ENCODE data around the gene PCBD1. TPM values are rescaled to one million over a fixed set of nuclear protein-coding genes. Genes with fewer than 3 reads are reported as not detected.

Gene PCBD1
- total RNA-seq, 1 donor from 2014 or later = 162 TPM

DNA sequence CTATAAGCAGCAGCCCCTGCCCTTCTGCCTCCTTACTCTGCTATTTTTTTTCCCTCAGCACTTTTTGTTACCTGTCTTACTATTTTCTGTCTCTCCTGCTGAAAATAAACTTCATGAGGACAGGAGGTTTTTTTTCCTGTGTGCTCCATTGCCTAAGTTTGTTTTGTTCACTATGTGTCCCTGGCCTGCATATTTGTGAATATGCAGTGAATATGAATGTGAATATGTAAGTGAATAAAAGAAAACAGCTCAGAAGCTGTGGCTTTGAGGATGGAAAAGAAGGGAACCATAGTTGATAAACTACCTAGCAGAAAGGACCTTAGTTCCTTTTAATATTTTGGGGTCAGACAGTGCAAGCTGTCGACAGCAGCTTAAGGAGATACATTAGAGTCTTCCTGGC, 34.9 kb downstream of the PCBD1 start:
- Mint-ChIP-seq H3K4me3 (ENCODE audit: low read depth) (no peak overlapping the region), H3K9me3 (ENCODE audit: low read depth) (no peaks in the 10 kb centered on the region), H3K4me1 (ENCODE audit: low read depth) (peaks cover 24% of the 10 kb centered on the region), H3K27me3 (no peaks in the 10 kb centered on the region), H3K36me3 (ENCODE audit: insufficient read depth) (peaks cover 28% of the 10 kb centered on the region), H3K27ac (no peak overlapping the region)
- TF ChIP-seq, protein P1, sequence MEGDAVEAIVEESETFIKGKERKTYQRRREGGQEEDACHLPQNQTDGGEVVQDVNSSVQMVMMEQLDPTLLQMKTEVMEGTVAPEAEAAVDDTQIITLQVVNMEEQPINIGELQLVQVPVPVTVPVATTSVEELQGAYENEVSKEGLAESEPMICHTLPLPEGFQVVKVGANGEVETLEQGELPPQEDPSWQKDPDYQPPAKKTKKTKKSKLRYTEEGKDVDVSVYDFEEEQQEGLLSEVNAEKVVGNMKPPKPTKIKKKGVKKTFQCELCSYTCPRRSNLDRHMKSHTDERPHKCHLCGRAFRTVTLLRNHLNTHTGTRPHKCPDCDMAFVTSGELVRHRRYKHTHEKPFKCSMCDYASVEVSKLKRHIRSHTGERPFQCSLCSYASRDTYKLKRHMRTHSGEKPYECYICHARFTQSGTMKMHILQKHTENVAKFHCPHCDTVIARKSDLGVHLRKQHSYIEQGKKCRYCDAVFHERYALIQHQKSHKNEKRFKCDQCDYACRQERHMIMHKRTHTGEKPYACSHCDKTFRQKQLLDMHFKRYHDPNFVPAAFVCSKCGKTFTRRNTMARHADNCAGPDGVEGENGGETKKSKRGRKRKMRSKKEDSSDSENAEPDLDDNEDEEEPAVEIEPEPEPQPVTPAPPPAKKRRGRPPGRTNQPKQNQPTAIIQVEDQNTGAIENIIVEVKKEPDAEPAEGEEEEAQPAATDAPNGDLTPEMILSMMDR (IDR thresholded peaks at IDR 0.05; ENCODE audit: unreplicated experiment) = no peak
- no peak for DNase-seq (ENCODE audit: low spot score, unreplicated experiment)

DNA sequence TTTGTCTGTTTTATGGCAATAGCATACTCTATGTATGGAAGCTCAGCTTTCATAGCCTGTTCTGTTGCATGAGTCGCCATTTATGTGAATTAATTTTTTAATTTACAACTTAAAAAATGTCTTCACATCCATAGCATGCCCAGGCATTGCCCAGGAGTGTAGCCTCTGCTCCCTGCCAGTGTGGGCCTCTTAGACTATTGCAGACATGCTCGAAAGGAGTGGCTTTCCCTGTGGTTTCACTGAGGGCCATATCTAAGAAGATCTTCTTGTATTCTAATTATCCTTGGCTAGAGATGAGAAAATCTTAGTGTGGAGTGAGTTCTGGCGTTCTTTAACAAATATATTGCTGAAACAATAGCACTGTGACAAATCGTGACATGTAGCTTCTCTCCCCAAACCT, 35.3 kb downstream of the PCBD1 start:
- H3K27me3 Mint-ChIP-seq = no peaks in the 10 kb centered on the region
- no peak for DNase-seq (ENCODE audit: low spot score, unreplicated experiment)
- no peak overlapping the region for H3K27ac Mint-ChIP-seq
- peaks cover 25% of the 10 kb centered on the region for H3K36me3 Mint-ChIP-seq (ENCODE audit: insufficient read depth)
- H3K4me3 Mint-ChIP-seq (ENCODE audit: low read depth) = no peak overlapping the region
- peaks cover 24% of the 10 kb centered on the region for H3K4me1 Mint-ChIP-seq (ENCODE audit: low read depth)
- TF ChIP-seq, protein P1 (IDR thresholded peaks at IDR 0.05; ENCODE audit: unreplicated experiment) = no peak
- no peaks in the 10 kb centered on the region for H3K9me3 Mint-ChIP-seq (ENCODE audit: low read depth)

DNA sequence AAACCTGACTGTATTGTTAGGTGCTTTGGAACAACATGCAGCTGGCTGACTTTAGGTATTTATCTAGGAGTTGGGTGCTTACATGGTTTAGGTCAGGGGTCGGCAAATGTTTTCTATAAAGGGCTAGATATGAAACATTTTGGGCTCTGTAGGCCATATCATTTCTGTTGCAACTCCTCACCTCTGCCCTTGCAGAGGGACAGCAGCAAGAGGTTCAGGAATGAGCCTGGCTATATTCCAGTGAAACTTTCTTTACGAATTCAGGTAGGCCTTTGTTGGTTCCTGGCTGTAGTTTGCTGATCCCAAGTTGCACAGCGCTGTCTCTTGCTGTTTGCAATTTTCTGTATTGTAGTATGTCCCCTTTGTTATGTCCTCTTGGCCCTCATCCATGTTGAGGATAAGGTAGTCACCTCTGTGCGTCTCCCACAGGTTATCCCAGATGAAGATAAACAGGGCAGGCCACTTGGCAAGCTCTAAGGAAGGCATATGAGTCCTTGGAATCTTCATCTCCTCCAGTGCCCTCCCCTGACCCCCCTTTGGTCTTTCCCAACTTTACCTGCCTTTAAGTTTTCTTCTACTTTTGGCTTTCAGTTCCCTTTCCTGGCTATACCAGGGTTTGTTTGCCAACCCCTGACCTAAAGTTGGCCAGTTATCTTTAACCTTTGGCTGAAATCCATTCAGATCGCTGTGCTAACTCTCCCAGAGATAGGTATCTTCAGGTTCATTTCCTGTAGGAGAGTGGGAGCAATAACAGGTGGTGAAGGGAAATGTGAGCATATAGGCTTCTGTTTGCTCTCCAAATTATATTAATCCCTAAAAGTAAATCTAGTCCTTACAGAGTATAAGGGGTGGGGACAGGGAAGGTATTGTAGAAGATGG, 36.5 kb downstream of the PCBD1 start:
- H3K27me3 Mint-ChIP-seq = no peaks in the 10 kb centered on the region
- H3K9me3 Mint-ChIP-seq (ENCODE audit: low read depth) = no peaks in the 10 kb centered on the region
- DNase-seq (ENCODE audit: low spot score, unreplicated experiment) = no peak
- H3K4me3 Mint-ChIP-seq (ENCODE audit: low read depth) = no peak overlapping the region
- TF ChIP-seq, protein P1 (IDR thresholded peaks at IDR 0.05; ENCODE audit: unreplicated experiment) = no peak
- H3K36me3 Mint-ChIP-seq (ENCODE audit: insufficient read depth) = peaks cover 22% of the 10 kb centered on the region
- H3K4me1 Mint-ChIP-seq (ENCODE audit: low read depth) = peaks cover 26% of the 10 kb centered on the region
- peak overlapping the region; percentile 40 for H3K27ac Mint-ChIP-seq

DNA sequence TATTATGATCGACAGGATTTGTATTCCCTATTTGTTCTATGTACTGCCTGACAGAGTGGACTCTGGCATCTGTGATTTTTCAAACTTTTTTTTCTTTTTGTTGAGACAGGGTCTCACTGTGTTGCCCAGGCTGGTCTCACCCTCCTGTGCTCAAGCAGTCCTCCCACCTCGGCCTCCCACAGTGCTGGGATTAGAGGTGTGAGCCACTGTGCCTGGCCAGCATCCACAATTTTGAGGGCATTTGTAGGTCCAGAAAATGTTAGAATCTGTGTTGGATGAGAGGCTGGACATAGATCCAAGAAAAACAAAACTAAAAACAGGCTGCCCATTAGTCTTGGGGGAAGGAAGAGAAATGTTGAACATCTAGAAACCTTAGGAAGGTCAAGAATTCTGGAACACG, 38.3 kb downstream of the PCBD1 start:
- no peaks in the 10 kb centered on the region for H3K27me3 Mint-ChIP-seq
- H3K4me3 Mint-ChIP-seq (ENCODE audit: low read depth) = no peak overlapping the region
- peaks cover 21% of the 10 kb centered on the region for H3K36me3 Mint-ChIP-seq (ENCODE audit: insufficient read depth)
- no peak for DNase-seq (ENCODE audit: low spot score, unreplicated experiment)
- H3K4me1 Mint-ChIP-seq (ENCODE audit: low read depth) = peaks cover 38% of the 10 kb centered on the region
- TF ChIP-seq, protein P1 (IDR thresholded peaks at IDR 0.05; ENCODE audit: unreplicated experiment) = no peak
- no peaks in the 10 kb centered on the region for H3K9me3 Mint-ChIP-seq (ENCODE audit: low read depth)
- no peak overlapping the region for H3K27ac Mint-ChIP-seq

DNA sequence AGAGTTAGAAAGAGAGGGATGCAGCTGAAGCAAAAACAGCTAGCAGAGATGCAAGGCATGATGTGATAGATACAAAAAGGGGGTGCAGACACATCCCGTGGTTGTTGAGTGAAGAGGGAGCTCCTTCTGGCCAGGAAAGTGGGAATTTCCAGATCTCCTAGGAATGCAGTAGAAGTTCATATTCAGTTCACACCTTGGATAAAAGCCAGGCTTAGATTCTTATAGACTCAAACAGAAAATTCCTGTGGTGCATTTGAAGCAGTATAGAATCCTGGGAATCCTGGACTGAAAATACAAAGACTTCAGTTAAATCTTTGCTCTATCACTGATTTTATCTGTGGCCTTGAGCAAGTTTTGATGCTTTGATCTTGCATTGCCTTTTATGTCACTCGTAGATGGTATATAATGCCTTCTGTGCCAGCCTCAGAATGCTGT, 38.8 kb downstream of the PCBD1 start:
- peaks cover 24% of the 10 kb centered on the region for H3K36me3 Mint-ChIP-seq (ENCODE audit: insufficient read depth)
- TF ChIP-seq, protein P1 (IDR thresholded peaks at IDR 0.05; ENCODE audit: unreplicated experiment) = no peak
- peak overlapping the region; percentile 17 for H3K27ac Mint-ChIP-seq
- no peak overlapping the region for H3K4me3 Mint-ChIP-seq (ENCODE audit: low read depth)
- no peak for DNase-seq (ENCODE audit: low spot score, unreplicated experiment)
- H3K27me3 Mint-ChIP-seq = no peaks in the 10 kb centered on the region
- peaks cover 43% of the 10 kb centered on the region for H3K4me1 Mint-ChIP-seq (ENCODE audit: low read depth)
- no peaks in the 10 kb centered on the region for H3K9me3 Mint-ChIP-seq (ENCODE audit: low read depth)
